Right atrium auricular region (tissue), 2 donors: ENCODE results near the gene DNAJC6. TPM values are rescaled to one million over a fixed set of nuclear protein-coding genes. Genes with fewer than 3 reads are reported as not detected.

Source experiments
- DNase-seq: peaks from one replicate; pipeline ENCODE4 v3.0.0-alpha.2; 2019; ENCODE audit warnings: low spot score
- H3K27ac ChIP-seq, 2 donors: fragments of 200-600 bp; sonication (generic); 1 replicate in 1 of 2; 2 replicates in 1 of 2; pipeline ENCODE4 v1.5.1; 2016 to 2019
- H3K27me3 ChIP-seq, 2 donors: fragments of 200-600 bp; sonication (generic); one replicate each; pipeline versions ENCODE4 v1.5.1 to v1.6.0; 2017 to 2019
- H3K36me3 ChIP-seq: fragments of 200-600 bp; sonication (generic); one replicate; pipeline ENCODE4 v1.5.1; 2016
- H3K4me1 ChIP-seq, 2 donors: fragments of 200-600 bp; sonication (generic); one replicate each; pipeline versions ENCODE4 v1.5.1 to v1.6.0; 2017 to 2019
- H3K4me3 ChIP-seq, 2 donors: fragments of 200-600 bp; sonication (generic); 1 replicate in 1 of 2; 2 replicates in 1 of 2; pipeline ENCODE4 v1.5.1; 2017 to 2019; ENCODE audit warnings: mild to moderate bottlenecking in 1 of 2, moderate library complexity in 1 of 2
- H3K9me3 ChIP-seq, 2 donors: fragments of 200-600 bp; sonication (generic); one replicate each; pipeline ENCODE4 v1.5.1; 2019
- CTCF ChIP-seq, 2 donors: fragments of 200-600 bp; sonication (generic); IDR thresholded peaks; one replicate each; pipeline ENCODE4 v1.5.1; 2019; ENCODE audit warnings: antibody characterized with exemption in 2 of 2
- total RNA-seq, 2 donors: library from RNA; depleted of rRNA; stranded (reverse); fragments of >200 nt; gene quantifications; one replicate each; pipeline ENCODE4 v1.1.0, GENCODE V29; 2016

The DNAJC6 gene
- total RNA-seq, 2 donors from 2014 or later, result 17.3 to 24.6 TPM

GRCh38 chr1:65265296-65265650 lies 44.1 kb upstream of the DNAJC6 start:
- Histone ChIP-seq H3K27me3 (no peaks in the 10 kb centered on the region), H3K36me3 (no peaks in the 10 kb centered on the region), H3K9me3 (no peaks in the 10 kb centered on the region), H3K4me1 (peaks cover 0 to 23% of the 10 kb centered on the region in 2 donors), H3K4me3 (peak overlapping the region; percentile 45 to 61), H3K27ac (peak overlapping the region; percentile 64 to 75)
- DNase-seq, result no peak
- TF ChIP-seq CTCF (IDR thresholded peaks at IDR 0.05), result no peak

- DNase-seq, result no peak
- H3K27ac ChIP-seq, result peak overlapping the region; percentile 64 to 75
- peak overlapping the region; percentile 45 to 61 for H3K4me3 ChIP-seq
- peaks cover 0 to 23% of the 10 kb centered on the region in 2 donors for H3K4me1 ChIP-seq
- no peaks in the 10 kb centered on the region for H3K36me3 ChIP-seq
- H3K27me3 ChIP-seq, result no peaks in the 10 kb centered on the region
- no peaks in the 10 kb centered on the region for H3K9me3 ChIP-seq
- peak in 1 of 2 donors; percentile 49 for TF ChIP-seq CTCF (IDR thresholded peaks at IDR 0.05)
Measured at GRCh38 chr1:65265651-65266351, 43.5 kb upstream of the DNAJC6 start.

- H3K27me3 ChIP-seq, result no peaks in the 10 kb centered on the region
- no peak for TF ChIP-seq CTCF (IDR thresholded peaks at IDR 0.05)
- H3K36me3 ChIP-seq, result no peaks in the 10 kb centered on the region
- no peak overlapping the region for H3K4me3 ChIP-seq
- DNase-seq, result no peak
- H3K4me1 ChIP-seq, result peaks cover 0 to 23% of the 10 kb centered on the region in 2 donors
- H3K27ac ChIP-seq, result peak overlapping the region in 1 of 2 donors; percentile 75
- no peaks in the 10 kb centered on the region for H3K9me3 ChIP-seq
Measured at GRCh38 chr1:65266476-65266875, 42.9 kb upstream of the DNAJC6 start.

GRCh38 chr1:65267271-65267670 lies 42.1 kb upstream of the DNAJC6 start:
- H3K4me3 ChIP-seq, result no peak overlapping the region
- no peak for DNase-seq
- H3K27me3 ChIP-seq, result no peaks in the 10 kb centered on the region
- no peak for TF ChIP-seq CTCF (IDR thresholded peaks at IDR 0.05)
- H3K36me3 ChIP-seq, result no peaks in the 10 kb centered on the region
- H3K4me1 ChIP-seq, result peaks cover 0 to 23% of the 10 kb centered on the region in 2 donors
- H3K9me3 ChIP-seq, result no peaks in the 10 kb centered on the region
- H3K27ac ChIP-seq, result no peak overlapping the region

- no peak for TF ChIP-seq CTCF (IDR thresholded peaks at IDR 0.05)
- no peak overlapping the region for H3K4me3 ChIP-seq
- H3K9me3 ChIP-seq, result no peaks in the 10 kb centered on the region
- H3K4me1 ChIP-seq, result peaks cover 0 to 23% of the 10 kb centered on the region in 2 donors
- H3K36me3 ChIP-seq, result no peaks in the 10 kb centered on the region
- H3K27ac ChIP-seq, result no peak overlapping the region
- DNase-seq, result no peak
- no peaks in the 10 kb centered on the region for H3K27me3 ChIP-seq
Measured at GRCh38 chr1:65267683-65268082, 41.7 kb upstream of the DNAJC6 start.

GRCh38 chr1:65269612-65270011 lies 39.7 kb upstream of the DNAJC6 start:
- no peak overlapping the region for H3K4me3 ChIP-seq
- peaks cover 0 to 22% of the 10 kb centered on the region in 2 donors for H3K4me1 ChIP-seq
- H3K36me3 ChIP-seq, result no peaks in the 10 kb centered on the region
- no peak for DNase-seq
- H3K27me3 ChIP-seq, result no peaks in the 10 kb centered on the region
- TF ChIP-seq CTCF (IDR thresholded peaks at IDR 0.05), result no peak
- no peaks in the 10 kb centered on the region for H3K9me3 ChIP-seq
- H3K27ac ChIP-seq, result no peak overlapping the region
